MCF 10A (cell line): ENCODE results near the gene ULK4. TPM values are rescaled to one million over a fixed set of nuclear protein-coding genes. Genes with fewer than 3 reads are reported as not detected.
A peak's percentile ranks its signal among the peaks of the same experiment; 100 is the strongest.

ENCODE experiments used
- BruUV-seq: library from RNA; stranded (reverse); fragments of 400-500 nt; replicated peaks from 2 replicates; lab custom pipeline; 2021; lab: Mats Ljungman, UMichigan
- CTCF ChIA-PET: fragments of 300-600 bp; sonication (Branson Sonifier 250); formaldehyde crosslinking; extraction: SDS; loops from one replicate; lab custom pipeline; 2021; ENCODE audit warnings: antibody characterized with exemption, inconsistent platforms; lab: Yijun Ruan, JAX
- POLR2A ChIA-PET: fragments of 300-600, 350-650 bp; sonication (Branson Sonifier 250); formaldehyde crosslinking; extraction: SDS; loops from one replicate; lab custom pipeline; 2020; ENCODE audit warnings: antibody characterized with exemption, inconsistent platforms; lab: Yijun Ruan, JAX
- DNase-seq: peaks from one replicate; pipeline ENCODE4 v3.0.0-alpha.2; 2018; ENCODE audit not compliant: unreplicated experiment
- H3K27ac Mint-ChIP-seq: one replicate; pipeline ENCODE4 v1.8.0; 2022; ENCODE audit warnings: mild to moderate bottlenecking, low read depth, mixed read lengths; ENCODE audit not compliant: unreplicated experiment
- H3K27me3 Mint-ChIP-seq: one replicate; pipeline ENCODE4 v1.8.0; 2022; ENCODE audit warnings: mixed read lengths; ENCODE audit not compliant: insufficient read depth, unreplicated experiment
- H3K36me3 Mint-ChIP-seq: one replicate; pipeline ENCODE4 v1.8.0; 2022; ENCODE audit warnings: mild to moderate bottlenecking, moderate library complexity, mixed read lengths; ENCODE audit not compliant: insufficient read depth, unreplicated experiment
- H3K4me1 Mint-ChIP-seq: one replicate; pipeline ENCODE4 v1.8.0; 2022; ENCODE audit warnings: mixed read lengths; ENCODE audit not compliant: insufficient read depth, unreplicated experiment
- H3K4me3 Mint-ChIP-seq: one replicate; pipeline ENCODE4 v1.8.0; 2022; ENCODE audit warnings: mild to moderate bottlenecking, moderate library complexity, mixed read lengths; ENCODE audit not compliant: unreplicated experiment
- H3K9me3 Mint-ChIP-seq: one replicate; pipeline ENCODE4 v1.8.0; 2022; ENCODE audit warnings: mixed read lengths; ENCODE audit not compliant: unreplicated experiment
- CTCF ChIP-seq: fragments of 200-600 bp; IDR thresholded peaks from one replicate; pipeline ENCODE4 v1.8.0; 2022; ENCODE audit warnings: antibody characterized with exemption, mild to moderate bottlenecking; ENCODE audit not compliant: unreplicated experiment
- intact Hi-C: fragments of 100-400 bp; cut with micrococcal nuclease; formaldehyde crosslinking; loops from 2 replicates; pipeline ENCODE4 v1.14.1; 2022
- total RNA-seq: library from RNA; stranded (reverse); gene quantifications from 2 replicates; pipeline ENCODE4 v1.2.3, GENCODE V29; 2022

The ULK4 gene
- total RNA-seq, 1 experiment from 2014 or later: 7.8 TPM

GRCh38 chr3:41259449-41260062 is 702.3 kb downstream of the ULK4 start:
- no peaks in the 10 kb centered on the region for H3K36me3 Mint-ChIP-seq
- H3K27ac Mint-ChIP-seq: no peak overlapping the region
- H3K4me1 Mint-ChIP-seq: peaks cover 19% of the 10 kb centered on the region
- no peak for TF ChIP-seq CTCF
- no peaks in the 10 kb centered on the region for H3K27me3 Mint-ChIP-seq
- ChIA-PET POLR2A (interaction anchor here (0.7 to 0.8 kb wide), 2 partner anchors 55 to 60 kb away, joined by 3 to 4 read pairs; no protein-coding TSS in a partner anchor), CTCF (no interaction called here)
- no TSS peak for BruUV-seq
- intact Hi-C loops: no loop called here
- no peak for DNase-seq
- no peak overlapping the region for H3K4me3 Mint-ChIP-seq
- no peaks in the 10 kb centered on the region for H3K9me3 Mint-ChIP-seq

- BruUV-seq: no TSS peak
- H3K27me3 Mint-ChIP-seq: no peaks in the 10 kb centered on the region
- peak overlapping the region; percentile 31 for H3K27ac Mint-ChIP-seq
- H3K36me3 Mint-ChIP-seq: no peaks in the 10 kb centered on the region
- ChIA-PET CTCF (no interaction called here), POLR2A (interaction anchor here (1.2 to 1.8 kb wide), 2 partner anchors 14 to 44 kb away, joined by 3 to 4 read pairs; no protein-coding TSS in a partner anchor)
- TF ChIP-seq CTCF: no peak
- H3K4me1 Mint-ChIP-seq: peaks cover 19% of the 10 kb centered on the region
- no peak overlapping the region for H3K4me3 Mint-ChIP-seq
- H3K9me3 Mint-ChIP-seq: peaks cover under 1% of the 10 kb centered on the region
- intact Hi-C loops: no loop called here
- DNase-seq: peak; percentile 66
Measured at GRCh38 chr3:41258239-41258800, 703.6 kb downstream of the ULK4 start.

- no peak for DNase-seq
- POLR2A ChIA-PET: no interaction called here
- Mint-ChIP-seq H3K27ac (no peak overlapping the region), H3K4me1 (no peaks in the 10 kb centered on the region), H3K4me3 (no peak overlapping the region), H3K27me3 (no peaks in the 10 kb centered on the region), H3K9me3 (peaks cover 8% of the 10 kb centered on the region), H3K36me3 (no peaks in the 10 kb centered on the region)
- CTCF ChIA-PET: no interaction called here
- intact Hi-C loops: no loop called here
- no TSS peak for BruUV-seq
- no peak for TF ChIP-seq CTCF
Measured at GRCh38 chr3:41251593-41251992, 710.3 kb downstream of the ULK4 start.

GRCh38 chr3:41250825-41251224 is 711.1 kb downstream of the ULK4 start:
- Mint-ChIP-seq H3K27me3 (no peaks in the 10 kb centered on the region), H3K9me3 (peaks cover 8% of the 10 kb centered on the region), H3K4me1 (no peaks in the 10 kb centered on the region), H3K27ac (no peak overlapping the region), H3K4me3 (no peak overlapping the region), H3K36me3 (no peaks in the 10 kb centered on the region)
- no TSS peak for BruUV-seq
- CTCF ChIA-PET: no interaction called here
- no peak for DNase-seq
- POLR2A ChIA-PET: interaction anchor here (0.6 kb wide), 1 partner anchor 430 kb away, joined by 5 read pairs; no protein-coding TSS in a partner anchor
- no peak for TF ChIP-seq CTCF
- intact Hi-C loops: no loop called here
